Adrenal gland (tissue), 12 donors: ENCODE data around the gene RRP1. TPM values are rescaled to one million over a fixed set of nuclear protein-coding genes. Genes with fewer than 3 reads are reported as not detected.

Experiments
- DNase-seq, 7 donors: peaks; one replicate each; pipeline ENCODE4 v3.0.0-alpha.2; 2019 to 2020
- H3K27ac ChIP-seq, 5 donors: fragments of 200-600 bp; sonication (generic) in 4 of 5; 1 replicate in 3 of 5; 2 replicates in 2 of 5; pipeline versions ENCODE4 v1.5.1 to v1.8.0; 2016 to 2020; ENCODE audit warnings: mild to moderate bottlenecking in 1 of 5
- H3K27me3 ChIP-seq: fragments of 200-600 bp; 2 replicates; pipeline ENCODE4 v1.8.0; 2021
- H3K36me3 ChIP-seq, 2 donors: fragments of 200-600 bp; replicated peaks in 1 of 2; 1 replicate in 1 of 2; 2 replicates in 1 of 2; pipeline versions ENCODE4 v1.5.1 to v1.8.0; 2018 to 2022
- H3K4me1 ChIP-seq, 2 donors: fragments of 200-600 bp; replicated peaks in 1 of 2; 1 replicate in 1 of 2; 2 replicates in 1 of 2; pipeline versions ENCODE4 v1.5.1 to v1.8.0; 2018 to 2021
- H3K4me3 ChIP-seq, 4 donors: fragments of 200-600 bp; sonication (generic) in 3 of 4; one replicate each; pipeline ENCODE4 v1.5.1; 2016 to 2018
- H3K9me3 ChIP-seq, 3 donors: fragments of 200-600 bp; sonication (generic) in 1 of 3; replicated peaks in 1 of 3; 1 replicate in 2 of 3; 2 replicates in 1 of 3; pipeline versions ENCODE4 v1.5.1 to v1.8.0; 2016 to 2021
- POLR2A ChIP-seq, 2 donors: fragments of 450-650 bp; IDR thresholded peaks; one replicate each; pipeline ENCODE4 v1.6.1; 2017; ENCODE audit warnings: antibody characterized with exemption in 2 of 2, mild to moderate bottlenecking in 2 of 2, moderate library complexity in 1 of 2
- WGBS, 4 donors: extraction: QIAGEN DNeasy Blood & Tissue Kit in 2 of 4; methylation state at CpG; one replicate each; pipeline versions ENCODE4 v1.1.5 to v1.1.7; 2013 to 2017; 5-methylcytosine and 5-hydroxymethylcytosine counted together
- intact Hi-C, 2 donors: fragments of 100-400 bp; cut with DNase I; formaldehyde crosslinking; loops; one replicate each; pipeline versions ENCODE4 v1.14.1 to v1.15.0; 2022 to 2023
- polyA plus RNA-seq, 3 donors: library from polyadenylated mRNA; stranded (reverse); fragments of 200-250 nt in 2 of 3; fragments of 350-450 nt in 1 of 3; fragmentation: Illumina TruSeq in 1 of 3; extraction: RNeasy Lipid Tissue Mini Kit (QIAGEN cat#74804) in 1 of 3; gene quantifications; one replicate each; pipeline ENCODE4 v1.2.3, GENCODE V29; 2013 to 2014
- total RNA-seq, 9 donors: library from RNA; depleted of rRNA in 4 of 9; stranded (reverse); fragments of >200 nt in 4 of 9; fragments of 120-200 nt in 1 of 9; fragmentation: NEBNext Ultra II Directional in 1 of 9; extraction: Animal tissue kit (Norgen Biotek cat#: 25700) in 1 of 9; gene quantifications; one replicate each; pipeline versions ENCODE4 v1.1.0 to v1.2.4, GENCODE V29; 2013 to 2023
- TF ChIP-seq, protein P1 (sequence below), 6 experiments: fragments of 450-650 bp in 4 of 6; fragments of 200-600 bp in 2 of 6; sonication (generic) in 1 of 6; IDR thresholded peaks; 1 replicate in 5 of 6; 2 replicates in 1 of 6; pipeline versions ENCODE4 v1.5.1 to v1.8.0; 2016 to 2021; ENCODE audit warnings: antibody characterized with exemption in 6 of 6, mild to moderate bottlenecking in 2 of 6, moderate library complexity in 1 of 6
- donor health status: healthy with polysubstance abuse.
- donor health status: Bipolar disorder and iron deficiency.
- donor health status: DM: yes; HTN: yes; CAD: no.
- donor health status: DM: no; HTN: no; CAD: no.
- donor health status: DM: no; HTN: no; CAD: no.
- donor health status: DM: yes; HTN: yes; CAD: no.

RRP1 gene
- total and polyA plus RNA-seq, 12 donors, result 12.8 to 29.8 (median 19.8) TPM

DNA sequence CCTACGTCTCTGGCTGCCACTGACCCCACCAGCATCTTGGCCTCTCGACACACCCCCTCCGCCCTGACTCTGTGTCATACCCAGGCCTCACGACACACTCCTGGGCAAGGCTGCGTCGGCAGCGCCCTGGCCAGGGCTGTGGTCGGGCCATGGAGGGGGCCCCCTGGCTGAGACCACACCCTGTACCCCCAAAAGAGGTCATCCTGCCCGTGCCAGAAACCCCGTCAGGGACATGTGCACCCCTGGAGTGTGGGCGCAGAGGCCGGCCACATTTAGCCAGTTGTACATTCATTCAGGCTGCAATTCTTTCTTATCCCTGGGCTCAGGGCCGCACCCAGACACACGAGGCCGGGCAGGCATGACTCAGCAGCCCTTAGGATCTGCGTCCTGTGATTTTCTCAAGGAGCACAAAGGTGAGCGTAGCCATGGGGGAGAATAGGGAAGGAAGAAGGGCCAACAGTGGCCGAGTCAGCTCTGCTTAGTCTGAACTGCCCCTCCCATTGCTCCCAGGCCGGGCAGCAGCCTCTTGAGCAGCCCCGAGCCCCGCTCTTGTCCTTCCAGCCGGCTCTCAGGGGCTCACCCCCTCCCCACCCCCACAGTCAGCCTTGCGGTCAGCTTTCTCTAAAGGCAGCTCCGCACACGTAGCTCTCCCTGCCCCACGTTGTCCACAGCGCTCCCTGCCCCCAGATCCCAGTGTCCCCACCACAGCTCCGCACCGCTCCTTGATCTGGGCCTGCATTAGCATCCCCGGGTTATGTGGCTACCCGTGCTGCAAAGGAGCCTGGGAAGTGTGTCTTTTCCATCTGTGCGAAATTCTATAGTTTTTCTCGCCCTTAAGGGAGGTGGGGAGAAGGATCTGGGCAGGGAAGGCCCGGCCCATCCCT is 21.2 kb upstream of the RRP1 start:
- peak in 1 of 2 donors; percentile 32 for TF ChIP-seq POLR2A (IDR thresholded peaks at IDR 0.05)
- TF ChIP-seq, protein P1, sequence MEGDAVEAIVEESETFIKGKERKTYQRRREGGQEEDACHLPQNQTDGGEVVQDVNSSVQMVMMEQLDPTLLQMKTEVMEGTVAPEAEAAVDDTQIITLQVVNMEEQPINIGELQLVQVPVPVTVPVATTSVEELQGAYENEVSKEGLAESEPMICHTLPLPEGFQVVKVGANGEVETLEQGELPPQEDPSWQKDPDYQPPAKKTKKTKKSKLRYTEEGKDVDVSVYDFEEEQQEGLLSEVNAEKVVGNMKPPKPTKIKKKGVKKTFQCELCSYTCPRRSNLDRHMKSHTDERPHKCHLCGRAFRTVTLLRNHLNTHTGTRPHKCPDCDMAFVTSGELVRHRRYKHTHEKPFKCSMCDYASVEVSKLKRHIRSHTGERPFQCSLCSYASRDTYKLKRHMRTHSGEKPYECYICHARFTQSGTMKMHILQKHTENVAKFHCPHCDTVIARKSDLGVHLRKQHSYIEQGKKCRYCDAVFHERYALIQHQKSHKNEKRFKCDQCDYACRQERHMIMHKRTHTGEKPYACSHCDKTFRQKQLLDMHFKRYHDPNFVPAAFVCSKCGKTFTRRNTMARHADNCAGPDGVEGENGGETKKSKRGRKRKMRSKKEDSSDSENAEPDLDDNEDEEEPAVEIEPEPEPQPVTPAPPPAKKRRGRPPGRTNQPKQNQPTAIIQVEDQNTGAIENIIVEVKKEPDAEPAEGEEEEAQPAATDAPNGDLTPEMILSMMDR (IDR thresholded peaks at IDR 0.05), result no peak
- 51 to 64% (median 57%) methylated on average over 20 to 34 of the region's 34 CpGs for WGBS, 4 donors
- Histone ChIP-seq H3K36me3 (peaks cover 0 to 5% of the 10 kb centered on the region in 2 donors), H3K9me3 (no peaks in the 10 kb centered on the region), H3K27me3 (no peaks in the 10 kb centered on the region), H3K27ac (peak overlapping the region in 3 of 5 donors; percentile 53 to 83 (median 76)), H3K4me1 (peaks cover 0 to 11% of the 10 kb centered on the region in 2 donors), H3K4me3 (no peak overlapping the region)
- DNase-seq, result peak; percentile 63 to 84 (median 79)
- intact Hi-C loops, result no loop called here

DNA sequence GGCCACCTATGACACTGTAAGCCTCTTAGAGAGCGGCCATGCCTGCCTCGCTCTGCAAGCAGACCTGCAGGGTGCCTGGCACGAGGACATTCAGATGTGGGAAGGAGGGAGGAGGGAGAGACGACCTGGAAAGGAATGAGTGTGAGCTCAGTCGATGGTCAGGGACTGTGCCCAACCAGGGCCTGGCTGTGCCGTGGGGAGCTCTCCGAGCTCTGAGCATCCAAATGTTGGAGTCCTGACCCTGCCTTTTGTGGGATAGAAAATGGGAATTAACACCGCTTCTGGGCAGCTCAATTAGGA is 20.6 kb upstream of the RRP1 start:
- H3K36me3 ChIP-seq, result peaks cover 0 to 11% of the 10 kb centered on the region in 2 donors
- no peak for TF ChIP-seq POLR2A (IDR thresholded peaks at IDR 0.05)
- TF ChIP-seq, protein P1 (IDR thresholded peaks at IDR 0.05), result no peak
- peak overlapping the region in 2 of 5 donors; percentile 76 to 83 for H3K27ac ChIP-seq
- H3K27me3 ChIP-seq, result no peaks in the 10 kb centered on the region
- DNase-seq, result no peak
- H3K9me3 ChIP-seq, result no peaks in the 10 kb centered on the region
- H3K4me3 ChIP-seq, result no peak overlapping the region
- 69 to 81% (median 80%) methylated on average over 8 of the region's 8 CpGs for WGBS, 4 donors
- intact Hi-C loops, result no loop called here
- peaks cover 0 to 11% of the 10 kb centered on the region in 2 donors for H3K4me1 ChIP-seq

- no peak for TF ChIP-seq POLR2A (IDR thresholded peaks at IDR 0.05)
- TF ChIP-seq, protein P1 (IDR thresholded peaks at IDR 0.05), result no peak
- Histone ChIP-seq H3K36me3 (peaks cover 0 to 17% of the 10 kb centered on the region in 2 donors), H3K27ac (no peak overlapping the region), H3K27me3 (no peaks in the 10 kb centered on the region), H3K4me1 (peaks cover 0 to 13% of the 10 kb centered on the region in 2 donors), H3K9me3 (no peaks in the 10 kb centered on the region), H3K4me3 (no peak overlapping the region)
- 91 to 97% (median 95%) methylated on average over 10 to 11 of the region's 11 CpGs for WGBS, 4 donors
- no peak for DNase-seq
- intact Hi-C loops, result no loop called here
These were observed 19.9 kb upstream of the RRP1 start for GRCh38 chr21:43769325-43769958.

- 88 to 94% (median 91%) methylated on average over 10 to 21 of the region's 21 CpGs for WGBS, 4 donors
- H3K27me3 ChIP-seq, result no peaks in the 10 kb centered on the region
- no peak overlapping the region for H3K27ac ChIP-seq
- TF ChIP-seq, protein P1 (IDR thresholded peaks at IDR 0.05), result no peak
- TF ChIP-seq POLR2A (IDR thresholded peaks at IDR 0.05), result no peak
- H3K4me1 ChIP-seq, result peaks cover 3 to 20% of the 10 kb centered on the region in 2 donors
- DNase-seq, result no peak
- no peak overlapping the region for H3K4me3 ChIP-seq
- no peaks in the 10 kb centered on the region for H3K9me3 ChIP-seq
- H3K36me3 ChIP-seq, result peaks cover 0 to 17% of the 10 kb centered on the region in 2 donors
- intact Hi-C loops, result no loop called here
These were observed 19.2 kb upstream of the RRP1 start for GRCh38 chr21:43770066-43770655.
